Liver (tissue), 9 donors: ENCODE data around the gene KLF16. TPM values are rescaled to one million over a fixed set of nuclear protein-coding genes. Genes with fewer than 3 reads are reported as not detected.

Source experiments
- DNase-seq: peaks from one replicate; pipeline ENCODE4 v3.0.0-alpha.2; 2017; ENCODE audit warnings: low spot score
- H3K27ac ChIP-seq, 2 donors: one replicate each; pipeline ENCODE4 v1.7.0; 2013; ENCODE audit warnings: inconsistent platforms in 2 of 2, low read length in 2 of 2, control low read depth in 1 of 2, low read depth in 1 of 2, mild to moderate bottlenecking in 1 of 2
- H3K27me3 ChIP-seq, 4 donors: one replicate each; pipeline versions ENCODE4 v1.6.1 to v1.7.0; 2013; ENCODE audit warnings: low read length in 3 of 4, inconsistent platforms in 1 of 4, mild to moderate bottlenecking in 1 of 4, moderate library complexity in 1 of 4; ENCODE audit not compliant: control insufficient read depth in 4 of 4, insufficient read depth in 4 of 4
- H3K36me3 ChIP-seq, 4 donors: one replicate each; pipeline versions ENCODE4 v1.6.1 to v1.7.0; 2013; ENCODE audit warnings: low read length in 3 of 4, mild to moderate bottlenecking in 3 of 4, low read depth in 1 of 4, moderate library complexity in 1 of 4; ENCODE audit not compliant: control insufficient read depth in 4 of 4, insufficient read depth in 3 of 4
- H3K4me1 ChIP-seq, 4 donors: one replicate each; pipeline versions ENCODE4 v1.6.1 to v1.7.0; 2013; ENCODE audit warnings: low read length in 3 of 4, mild to moderate bottlenecking in 3 of 4, moderate library complexity in 1 of 4; ENCODE audit not compliant: control insufficient read depth in 4 of 4, insufficient read depth in 4 of 4
- H3K4me3 ChIP-seq, 3 donors: one replicate each; pipeline versions ENCODE4 v1.6.1 to v1.7.0; 2013; ENCODE audit warnings: low read length in 3 of 3, control low read depth in 1 of 3, low read depth in 1 of 3, mild to moderate bottlenecking in 1 of 3
- H3K9ac ChIP-seq, 2 donors: one replicate each; pipeline ENCODE4 v1.7.0; 2013; ENCODE audit warnings: low read length in 2 of 2, mild to moderate bottlenecking in 2 of 2, moderate library complexity in 2 of 2, control low read depth in 1 of 2, low read depth in 1 of 2
- H3K9me3 ChIP-seq, 4 donors: one replicate each; pipeline versions ENCODE4 v1.6.1 to v1.7.0; 2013; ENCODE audit warnings: low read length in 3 of 4; ENCODE audit not compliant: control insufficient read depth in 4 of 4
- EGR1 ChIP-seq, 2 donors: IDR thresholded peaks; 2 replicates each; pipeline ENCODE4 v1.6.1; 2016 to 2018; ENCODE audit warnings: antibody characterized with exemption in 2 of 2, low read depth in 2 of 2
- FOXA1 ChIP-seq: IDR thresholded peaks from 2 replicates; pipeline ENCODE4 v1.6.1; 2016; ENCODE audit warnings: antibody characterized with exemption
- FOXA2 ChIP-seq: IDR thresholded peaks from 2 replicates; pipeline ENCODE4 v1.6.1; 2016; ENCODE audit warnings: antibody characterized with exemption
- GABPA ChIP-seq, 2 donors: IDR thresholded peaks in 1 of 2; conservative IDR thresholded peaks in 1 of 2; 2 replicates each; pipeline ENCODE4 v1.6.1; 2016; ENCODE audit warnings: antibody characterized with exemption in 2 of 2, mild to moderate bottlenecking in 1 of 2, moderate library complexity in 1 of 2
- HNF4A ChIP-seq, 2 donors: conservative IDR thresholded peaks; 2 replicates each; pipeline ENCODE4 v1.6.1; 2016; ENCODE audit warnings: antibody characterized with exemption in 2 of 2, mild to moderate bottlenecking in 2 of 2
- HNF4G ChIP-seq: IDR thresholded peaks from 2 replicates; pipeline ENCODE4 v1.6.1; 2016; ENCODE audit warnings: antibody characterized with exemption
- JUND ChIP-seq, 2 donors: IDR thresholded peaks; 2 replicates each; pipeline ENCODE4 v1.6.1; 2016; ENCODE audit warnings: antibody characterized with exemption in 2 of 2
- NR2F2 ChIP-seq: IDR thresholded peaks from 2 replicates; pipeline ENCODE4 v1.6.1; 2016; ENCODE audit warnings: antibody characterized with exemption
- RAD21 ChIP-seq, 2 donors: IDR thresholded peaks; 2 replicates each; pipeline ENCODE4 v1.6.1; 2016; ENCODE audit warnings: antibody characterized with exemption in 2 of 2, mild to moderate bottlenecking in 2 of 2
- RXRA ChIP-seq, 2 donors: IDR thresholded peaks; 2 replicates each; pipeline ENCODE4 v1.6.1; 2017 to 2018; ENCODE audit warnings: antibody characterized with exemption in 2 of 2, mild to moderate bottlenecking in 1 of 2
- SP1 ChIP-seq: IDR thresholded peaks from 2 replicates; pipeline ENCODE4 v1.6.1; 2018; ENCODE audit warnings: antibody characterized with exemption, mild to moderate bottlenecking
- TAF1 ChIP-seq: conservative IDR thresholded peaks from 2 replicates; pipeline ENCODE4 v1.6.1; 2016; ENCODE audit warnings: antibody characterized with exemption, mild to moderate bottlenecking
- YY1 ChIP-seq: IDR thresholded peaks from 2 replicates; pipeline ENCODE4 v1.6.1; 2016; ENCODE audit warnings: antibody characterized with exemption, mild to moderate bottlenecking
- WGBS: extraction: QIAGEN DNeasy Blood & Tissue Kit; methylation state at CpG from one replicate; pipeline ENCODE4 v1.1.7; 2013; 5-methylcytosine and 5-hydroxymethylcytosine counted together
- polyA plus RNA-seq, 2 donors: library from polyadenylated mRNA; stranded (reverse) in 1 of 2; unstranded in 1 of 2; fragments of 200-250 nt in 1 of 2; fragments of >200 nt in 1 of 2; fragmentation: Nextera tagmentation in 1 of 2; extraction: Ambion mirVana in 1 of 2; gene quantifications; one replicate each; pipeline versions ENCODE4 v1.2.1 to v1.2.3, GENCODE V29; 2013 to 2015
- total RNA-seq, 2 donors: library from RNA; depleted of rRNA; stranded (reverse); fragments of >200 nt; gene quantifications; one replicate each; pipeline ENCODE4 v1.2.3, GENCODE V29; 2014
- TF ChIP-seq, protein P1 (sequence below): fragments of 150-350 bp; IDR thresholded peaks from 2 replicates; pipeline ENCODE4 v1.5.1; 2017; ENCODE audit warnings: improper control_type of control experiment, low read depth, low read length; ENCODE audit not compliant: missing input control
- TF ChIP-seq, protein P2 (sequence below): IDR thresholded peaks from 2 replicates; pipeline ENCODE4 v1.6.1; 2016; ENCODE audit warnings: antibody characterized with exemption
- TF ChIP-seq, protein P3 (sequence below): IDR thresholded peaks from 2 replicates; pipeline ENCODE4 v1.6.1; 2016; ENCODE audit warnings: antibody characterized with exemption, mild to moderate bottlenecking
- TF ChIP-seq, protein P4 (sequence below): IDR thresholded peaks from 2 replicates; pipeline ENCODE4 v1.6.1; 2016; ENCODE audit warnings: antibody characterized with exemption
- donor health status: healthy.
- donor health status: healthy.
- donor health status: healthy.
- donor health status: healthy.
- donor health status: healthy.

The KLF16 gene
- total and polyA plus RNA-seq, 4 donors = 1.2 to 14.8 (median 6.0) TPM

- peaks cover 44 to 71% (median 53%) of the 10 kb centered on the region in 4 donors for H3K4me1 ChIP-seq
- no peaks in the 10 kb centered on the region for H3K9me3 ChIP-seq
- 64% methylated on average over 6 of the region's 6 CpGs for WGBS
- no peaks in the 10 kb centered on the region for H3K27me3 ChIP-seq
- peak overlapping the region; percentile 78 to 80 for H3K27ac ChIP-seq
- H3K9ac ChIP-seq = peak overlapping the region; percentile 27 to 50
- peak overlapping the region in 1 of 3 donors; percentile 34 for H3K4me3 ChIP-seq
- peaks cover 0 to 2% (median 0%) of the 10 kb centered on the region in 4 donors for H3K36me3 ChIP-seq
- TF ChIP-seq SP1 = no peak
- no peak for TF ChIP-seq JUND (IDR thresholded peaks at IDR 0.05)
- no peak for DNase-seq
Observed at GRCh38 chr19:1856345-1856697, 7.1 kb downstream of the KLF16 start.

- Histone ChIP-seq H3K4me3 (peak overlapping the region in 1 of 3 donors; percentile 7), H3K27ac (peak overlapping the region; percentile 78 to 80), H3K36me3 (peaks cover 0 to 2% (median 0%) of the 10 kb centered on the region in 4 donors), H3K9me3 (no peaks in the 10 kb centered on the region), H3K27me3 (no peaks in the 10 kb centered on the region), H3K9ac (peak overlapping the region; percentile 50 to 76), H3K4me1 (peaks cover 39 to 66% (median 49%) of the 10 kb centered on the region in 4 donors)
- WGBS = 60% methylated on average over 13 of the region's 13 CpGs
- TF ChIP-seq NR2F2 (no peak), EGR1 (IDR thresholded peaks at IDR 0.05; ENCODE audit: low read depth in 2 of 2) (no peak), HNF4G (no peak), RXRA (IDR thresholded peaks at IDR 0.05) (no peak), GABPA (IDR thresholded peaks at IDR 0.05 in 1 of 2, conservative IDR thresholded peaks at IDR 0.05 in 1 of 2) (no peak), TAF1 (no peak), FOXA2 (no peak), YY1 (no peak), RAD21 (IDR thresholded peaks at IDR 0.05) (no peak), FOXA1 (no peak), JUND (IDR thresholded peaks at IDR 0.05) (no peak), HNF4A (conservative IDR thresholded peaks at IDR 0.05) (no peak)
- TF ChIP-seq, protein P1, sequence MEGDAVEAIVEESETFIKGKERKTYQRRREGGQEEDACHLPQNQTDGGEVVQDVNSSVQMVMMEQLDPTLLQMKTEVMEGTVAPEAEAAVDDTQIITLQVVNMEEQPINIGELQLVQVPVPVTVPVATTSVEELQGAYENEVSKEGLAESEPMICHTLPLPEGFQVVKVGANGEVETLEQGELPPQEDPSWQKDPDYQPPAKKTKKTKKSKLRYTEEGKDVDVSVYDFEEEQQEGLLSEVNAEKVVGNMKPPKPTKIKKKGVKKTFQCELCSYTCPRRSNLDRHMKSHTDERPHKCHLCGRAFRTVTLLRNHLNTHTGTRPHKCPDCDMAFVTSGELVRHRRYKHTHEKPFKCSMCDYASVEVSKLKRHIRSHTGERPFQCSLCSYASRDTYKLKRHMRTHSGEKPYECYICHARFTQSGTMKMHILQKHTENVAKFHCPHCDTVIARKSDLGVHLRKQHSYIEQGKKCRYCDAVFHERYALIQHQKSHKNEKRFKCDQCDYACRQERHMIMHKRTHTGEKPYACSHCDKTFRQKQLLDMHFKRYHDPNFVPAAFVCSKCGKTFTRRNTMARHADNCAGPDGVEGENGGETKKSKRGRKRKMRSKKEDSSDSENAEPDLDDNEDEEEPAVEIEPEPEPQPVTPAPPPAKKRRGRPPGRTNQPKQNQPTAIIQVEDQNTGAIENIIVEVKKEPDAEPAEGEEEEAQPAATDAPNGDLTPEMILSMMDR = no peak
- TF ChIP-seq, protein P2, sequence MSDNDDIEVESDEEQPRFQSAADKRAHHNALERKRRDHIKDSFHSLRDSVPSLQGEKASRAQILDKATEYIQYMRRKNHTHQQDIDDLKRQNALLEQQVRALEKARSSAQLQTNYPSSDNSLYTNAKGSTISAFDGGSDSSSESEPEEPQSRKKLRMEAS = no peak
- TF ChIP-seq, protein P3, sequence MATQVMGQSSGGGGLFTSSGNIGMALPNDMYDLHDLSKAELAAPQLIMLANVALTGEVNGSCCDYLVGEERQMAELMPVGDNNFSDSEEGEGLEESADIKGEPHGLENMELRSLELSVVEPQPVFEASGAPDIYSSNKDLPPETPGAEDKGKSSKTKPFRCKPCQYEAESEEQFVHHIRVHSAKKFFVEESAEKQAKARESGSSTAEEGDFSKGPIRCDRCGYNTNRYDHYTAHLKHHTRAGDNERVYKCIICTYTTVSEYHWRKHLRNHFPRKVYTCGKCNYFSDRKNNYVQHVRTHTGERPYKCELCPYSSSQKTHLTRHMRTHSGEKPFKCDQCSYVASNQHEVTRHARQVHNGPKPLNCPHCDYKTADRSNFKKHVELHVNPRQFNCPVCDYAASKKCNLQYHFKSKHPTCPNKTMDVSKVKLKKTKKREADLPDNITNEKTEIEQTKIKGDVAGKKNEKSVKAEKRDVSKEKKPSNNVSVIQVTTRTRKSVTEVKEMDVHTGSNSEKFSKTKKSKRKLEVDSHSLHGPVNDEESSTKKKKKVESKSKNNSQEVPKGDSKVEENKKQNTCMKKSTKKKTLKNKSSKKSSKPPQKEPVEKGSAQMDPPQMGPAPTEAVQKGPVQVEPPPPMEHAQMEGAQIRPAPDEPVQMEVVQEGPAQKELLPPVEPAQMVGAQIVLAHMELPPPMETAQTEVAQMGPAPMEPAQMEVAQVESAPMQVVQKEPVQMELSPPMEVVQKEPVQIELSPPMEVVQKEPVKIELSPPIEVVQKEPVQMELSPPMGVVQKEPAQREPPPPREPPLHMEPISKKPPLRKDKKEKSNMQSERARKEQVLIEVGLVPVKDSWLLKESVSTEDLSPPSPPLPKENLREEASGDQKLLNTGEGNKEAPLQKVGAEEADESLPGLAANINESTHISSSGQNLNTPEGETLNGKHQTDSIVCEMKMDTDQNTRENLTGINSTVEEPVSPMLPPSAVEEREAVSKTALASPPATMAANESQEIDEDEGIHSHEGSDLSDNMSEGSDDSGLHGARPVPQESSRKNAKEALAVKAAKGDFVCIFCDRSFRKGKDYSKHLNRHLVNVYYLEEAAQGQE = no peak
- TF ChIP-seq, protein P4, sequence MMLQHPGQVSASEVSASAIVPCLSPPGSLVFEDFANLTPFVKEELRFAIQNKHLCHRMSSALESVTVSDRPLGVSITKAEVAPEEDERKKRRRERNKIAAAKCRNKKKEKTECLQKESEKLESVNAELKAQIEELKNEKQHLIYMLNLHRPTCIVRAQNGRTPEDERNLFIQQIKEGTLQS = no peak
- DNase-seq = no peak
Observed at GRCh38 chr19:1855828-1856255, 7.5 kb downstream of the KLF16 start.
